HEK293 (cell line): ENCODE measurements around the gene OR7G3.

Source experiments
- CTCF ChIA-PET: fragments of 350-600 bp; formaldehyde crosslinking; extraction: SDS; loops from one replicate; lab custom pipeline; 2021; ENCODE audit warnings: antibody characterized with exemption; lab: Yijun Ruan, JAX
- POLR2A ChIA-PET: fragments of 300-600 bp; formaldehyde crosslinking; extraction: SDS; loops from one replicate; lab custom pipeline; 2020; ENCODE audit warnings: antibody characterized with exemption, inconsistent platforms; lab: Yijun Ruan, JAX
- H3K27ac ChIP-seq: fragments of 200-500 bp; sonication (Bioruptor generic); 2 replicates; pipeline ENCODE4 v1.5.1; 2014; ENCODE audit warnings: low read depth, low read length, control low read depth, inconsistent platforms; ENCODE audit errors: extremely low read depth
- H3K36me3 ChIP-seq, 2 experiments: fragments of 200-500 bp in 1 of 2; sonication (Bioruptor generic) in 1 of 2; 1 replicate in 1 of 2; 2 replicates in 1 of 2; pipeline ENCODE4 v1.5.1; 2014 to 2017; ENCODE audit warnings: inconsistent platforms in 2 of 2, low read length in 2 of 2; ENCODE audit not compliant: control insufficient read depth in 2 of 2, insufficient read depth in 1 of 2
- H3K4me1 ChIP-seq: fragments of 200-500 bp; sonication (Bioruptor generic); 2 replicates; pipeline ENCODE4 v1.5.1; 2014; ENCODE audit warnings: mild to moderate bottlenecking, low read length, inconsistent platforms; ENCODE audit not compliant: control insufficient read depth, insufficient read depth
- H3K4me3 ChIP-seq: 2 replicates; pipeline ENCODE4 v1.5.1; 2011; ENCODE audit warnings: low read depth, mild to moderate bottlenecking, control low read depth, low read length, moderate library complexity
- H3K9me3 ChIP-seq: fragments of 200-500 bp; sonication (Bioruptor generic); 2 replicates; pipeline ENCODE4 v1.5.1; 2014; ENCODE audit warnings: low read depth, low read length, inconsistent platforms; ENCODE audit not compliant: control insufficient read depth, insufficient read depth
- GLIS1 ChIP-seq: fragments of 450-650 bp; formaldehyde crosslinking; IDR thresholded peaks from 2 replicates; pipeline ENCODE4 v1.5.1; 2016; ENCODE audit warnings: missing biosample characterization, missing genetic modification characterization
- GLIS2 ChIP-seq: fragments of 450-650 bp; formaldehyde crosslinking; IDR thresholded peaks from 2 replicates; pipeline ENCODE4 v1.5.1; 2016; ENCODE audit warnings: missing biosample characterization, missing genetic modification characterization
- SETDB1 ChIP-seq: IDR thresholded peaks from one replicate; pipeline ENCODE4 v1.6.1; 2017; ENCODE audit warnings: mild to moderate bottlenecking, low read length, moderate library complexity, mixed read lengths; ENCODE audit not compliant: insufficient read length
- TCF7L2 ChIP-seq: IDR thresholded peaks from 2 replicates; pipeline ENCODE4 v1.6.1; 2011; ENCODE audit warnings: low read depth, mild to moderate bottlenecking, inconsistent platforms, low read length, moderate library complexity, borderline replicate concordance
- TRIM28 ChIP-seq: IDR thresholded peaks from 2 replicates; pipeline ENCODE4 v1.6.1; 2011; ENCODE audit warnings: low read length, control low read depth, borderline replicate concordance
- YY2 ChIP-seq: fragments of 450-650 bp; formaldehyde crosslinking; IDR thresholded peaks from 2 replicates; pipeline ENCODE4 v1.5.1; 2016; ENCODE audit warnings: missing biosample characterization, missing genetic modification characterization
- ZFP37 ChIP-seq: fragments of 450-650 bp; formaldehyde crosslinking; IDR thresholded peaks from 2 replicates; pipeline ENCODE4 v1.5.1; 2016; ENCODE audit warnings: missing biosample characterization, missing genetic modification characterization
- ZNF146 ChIP-seq: fragments of 450-650 bp; formaldehyde crosslinking; IDR thresholded peaks from 2 replicates; pipeline ENCODE4 v1.5.1; 2016; ENCODE audit warnings: missing biosample characterization, missing genetic modification characterization
- ZNF157 ChIP-seq: fragments of 450-650 bp; formaldehyde crosslinking; IDR thresholded peaks from 2 replicates; pipeline ENCODE4 v1.5.1; 2016; ENCODE audit warnings: missing biosample characterization, missing genetic modification characterization
- ZNF16 ChIP-seq: fragments of 450-650 bp; formaldehyde crosslinking; IDR thresholded peaks from 2 replicates; pipeline ENCODE4 v1.5.1; 2016; ENCODE audit warnings: low read depth, missing biosample characterization, missing genetic modification characterization
- ZNF529 ChIP-seq: fragments of 450-650 bp; formaldehyde crosslinking; IDR thresholded peaks from 2 replicates; pipeline ENCODE4 v1.5.1; 2017; ENCODE audit warnings: missing genetic modification characterization, missing biosample characterization; ENCODE audit not compliant: insufficient replicate concordance
- ZNF544 ChIP-seq: fragments of 450-650 bp; formaldehyde crosslinking; IDR thresholded peaks from 2 replicates; pipeline ENCODE4 v1.5.0; 2017; ENCODE audit warnings: missing biosample characterization, missing genetic modification characterization
- ZNF624 ChIP-seq: fragments of 450-650 bp; formaldehyde crosslinking; IDR thresholded peaks from 2 replicates; pipeline ENCODE4 v1.5.1; 2017; ENCODE audit warnings: missing biosample characterization, missing genetic modification characterization
- ZNF629 ChIP-seq: fragments of 450-650 bp; formaldehyde crosslinking; IDR thresholded peaks from 2 replicates; pipeline ENCODE4 v1.5.1; 2017; ENCODE audit warnings: missing biosample characterization, missing genetic modification characterization
- ZNF660 ChIP-seq: fragments of 450-650 bp; IDR thresholded peaks from 2 replicates; pipeline ENCODE4 v1.5.1; 2018; ENCODE audit warnings: missing biosample characterization, mild to moderate bottlenecking, missing genetic modification characterization
- ZNF830 ChIP-seq: fragments of 450-650 bp; IDR thresholded peaks from 2 replicates; pipeline ENCODE4 v1.5.0; 2018; ENCODE audit warnings: missing biosample characterization, missing genetic modification characterization, low read depth, mild to moderate bottlenecking, moderate library complexity
- TF ChIP-seq, protein P1 (sequence below): fragments of 450-650 bp; formaldehyde crosslinking; IDR thresholded peaks from 2 replicates; pipeline ENCODE4 v1.5.1; 2016; ENCODE audit warnings: missing biosample characterization, missing genetic modification characterization
- TF ChIP-seq, protein P2 (sequence below): fragments of 450-650 bp; formaldehyde crosslinking; IDR thresholded peaks from 2 replicates; pipeline ENCODE4 v1.5.0; 2017; ENCODE audit warnings: missing biosample characterization, missing genetic modification characterization, borderline replicate concordance
- TF ChIP-seq, protein P3 (sequence below): IDR thresholded peaks from 2 replicates; pipeline ENCODE4 v1.6.1; 2011; ENCODE audit warnings: mild to moderate bottlenecking, low read depth, low read length, borderline replicate concordance
- TF ChIP-seq, protein P4 (sequence below): fragments of 450-650 bp; formaldehyde crosslinking; IDR thresholded peaks from 2 replicates; pipeline ENCODE4 v1.5.1; 2016; ENCODE audit warnings: missing biosample characterization, missing genetic modification characterization, borderline replicate concordance
- TF ChIP-seq, protein P5 (sequence below): fragments of 450-650 bp; formaldehyde crosslinking; IDR thresholded peaks from 2 replicates; pipeline ENCODE4 v1.5.1; 2016; ENCODE audit warnings: missing biosample characterization, missing genetic modification characterization, low read depth

Gene OR7G3

DNA sequence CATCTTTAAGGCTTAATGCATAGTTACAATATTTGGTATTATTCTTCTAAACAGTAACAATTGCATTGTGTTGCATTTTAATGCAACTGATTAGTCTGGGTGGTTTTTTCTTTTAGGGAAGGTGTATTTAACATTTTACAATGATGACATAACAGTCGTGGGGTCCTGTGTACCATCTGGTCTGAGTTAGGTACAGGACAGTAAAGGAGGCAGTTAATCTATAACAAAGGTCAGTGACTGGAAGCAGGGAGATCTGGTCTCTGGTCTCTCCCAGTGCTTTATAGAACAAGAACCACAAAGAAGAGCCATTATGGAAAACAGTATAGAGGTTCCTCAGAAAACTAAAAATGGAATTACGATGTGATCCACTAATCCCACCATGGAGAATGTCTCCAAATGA, 16.8 kb downstream of the OR7G3 start:
- Histone ChIP-seq H3K36me3 (no peaks in the 10 kb centered on the region), H3K9me3 (no peaks in the 10 kb centered on the region)
- TF ChIP-seq ZNF157 (tag by site-specific recombination) (no peak), GLIS1 (tag by site-specific recombination) (no peak)
- TF ChIP-seq, protein P1, sequence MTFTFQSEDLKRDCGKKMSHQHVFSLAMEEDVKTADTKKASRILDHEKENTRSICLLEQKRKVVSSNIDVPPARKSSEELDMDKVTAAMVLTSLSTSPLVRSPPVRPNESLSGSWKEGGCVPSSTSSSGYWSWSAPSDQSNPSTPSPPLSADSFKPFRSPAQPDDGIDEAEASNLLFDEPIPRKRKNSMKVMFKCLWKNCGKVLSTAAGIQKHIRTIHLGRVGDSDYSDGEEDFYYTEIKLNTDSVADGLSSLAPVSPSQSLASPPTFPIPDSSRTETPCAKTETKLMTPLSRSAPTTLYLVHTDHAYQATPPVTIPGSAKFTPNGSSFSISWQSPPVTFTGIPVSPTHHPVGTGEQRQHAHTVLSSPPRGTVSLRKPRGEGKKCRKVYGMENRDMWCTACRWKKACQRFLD (tag by site-specific recombination) = no peak
- TF ChIP-seq, all 188 proteins: peak for 0
- H3K4me1 ChIP-seq = no peaks in the 10 kb centered on the region
- ChIA-PET CTCF (no interaction called here), POLR2A (no interaction called here)
- H3K27ac ChIP-seq = no peak overlapping the region
- no peak overlapping the region for H3K4me3 ChIP-seq

DNA sequence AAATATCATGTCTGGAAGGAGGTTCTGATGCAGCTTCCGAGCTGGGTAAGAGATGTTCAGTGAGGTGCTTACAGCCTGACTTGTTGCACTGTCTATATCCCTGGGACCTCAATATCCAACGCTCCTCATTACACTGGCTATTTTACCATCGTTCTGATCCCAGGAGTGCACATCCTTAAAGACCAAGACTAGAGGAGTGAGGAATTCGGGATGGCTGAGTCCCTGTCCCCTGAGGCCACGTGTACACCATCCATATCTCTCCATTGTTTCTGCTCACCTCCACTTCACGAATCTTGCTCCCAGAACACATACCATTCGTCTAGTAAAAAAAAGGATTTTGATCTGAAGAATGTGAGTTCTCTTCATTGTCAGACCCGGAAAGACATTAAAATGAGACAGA, 19.4 kb downstream of the OR7G3 start, which contains the start of gene OR7G2:
Gene OR7G2 (minus strand): TSS at position 101 of the 400 bp plus-strand sequence. CDS start 4,232 bp downstream, outside the sequence.
- no peaks in the 10 kb centered on the region for H3K36me3 ChIP-seq
- ChIA-PET CTCF (no interaction called here), POLR2A (no interaction called here)
- no peaks in the 10 kb centered on the region for H3K4me1 ChIP-seq
- no peaks in the 10 kb centered on the region for H3K9me3 ChIP-seq
- H3K27ac ChIP-seq = no peak within 1 kb of the TSS
- no peak within 1 kb of the TSS for H3K4me3 ChIP-seq
- TF ChIP-seq, protein P2, sequence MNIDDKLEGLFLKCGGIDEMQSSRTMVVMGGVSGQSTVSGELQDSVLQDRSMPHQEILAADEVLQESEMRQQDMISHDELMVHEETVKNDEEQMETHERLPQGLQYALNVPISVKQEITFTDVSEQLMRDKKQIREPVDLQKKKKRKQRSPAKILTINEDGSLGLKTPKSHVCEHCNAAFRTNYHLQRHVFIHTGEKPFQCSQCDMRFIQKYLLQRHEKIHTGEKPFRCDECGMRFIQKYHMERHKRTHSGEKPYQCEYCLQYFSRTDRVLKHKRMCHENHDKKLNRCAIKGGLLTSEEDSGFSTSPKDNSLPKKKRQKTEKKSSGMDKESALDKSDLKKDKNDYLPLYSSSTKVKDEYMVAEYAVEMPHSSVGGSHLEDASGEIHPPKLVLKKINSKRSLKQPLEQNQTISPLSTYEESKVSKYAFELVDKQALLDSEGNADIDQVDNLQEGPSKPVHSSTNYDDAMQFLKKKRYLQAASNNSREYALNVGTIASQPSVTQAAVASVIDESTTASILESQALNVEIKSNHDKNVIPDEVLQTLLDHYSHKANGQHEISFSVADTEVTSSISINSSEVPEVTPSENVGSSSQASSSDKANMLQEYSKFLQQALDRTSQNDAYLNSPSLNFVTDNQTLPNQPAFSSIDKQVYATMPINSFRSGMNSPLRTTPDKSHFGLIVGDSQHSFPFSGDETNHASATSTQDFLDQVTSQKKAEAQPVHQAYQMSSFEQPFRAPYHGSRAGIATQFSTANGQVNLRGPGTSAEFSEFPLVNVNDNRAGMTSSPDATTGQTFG (tag by site-specific recombination) = no peak
- TF ChIP-seq, protein P3, sequence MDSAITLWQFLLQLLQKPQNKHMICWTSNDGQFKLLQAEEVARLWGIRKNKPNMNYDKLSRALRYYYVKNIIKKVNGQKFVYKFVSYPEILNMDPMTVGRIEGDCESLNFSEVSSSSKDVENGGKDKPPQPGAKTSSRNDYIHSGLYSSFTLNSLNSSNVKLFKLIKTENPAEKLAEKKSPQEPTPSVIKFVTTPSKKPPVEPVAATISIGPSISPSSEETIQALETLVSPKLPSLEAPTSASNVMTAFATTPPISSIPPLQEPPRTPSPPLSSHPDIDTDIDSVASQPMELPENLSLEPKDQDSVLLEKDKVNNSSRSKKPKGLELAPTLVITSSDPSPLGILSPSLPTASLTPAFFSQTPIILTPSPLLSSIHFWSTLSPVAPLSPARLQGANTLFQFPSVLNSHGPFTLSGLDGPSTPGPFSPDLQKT = no peak
- no peak for TF ChIP-seq ZNF16
- TF ChIP-seq, protein P4, sequence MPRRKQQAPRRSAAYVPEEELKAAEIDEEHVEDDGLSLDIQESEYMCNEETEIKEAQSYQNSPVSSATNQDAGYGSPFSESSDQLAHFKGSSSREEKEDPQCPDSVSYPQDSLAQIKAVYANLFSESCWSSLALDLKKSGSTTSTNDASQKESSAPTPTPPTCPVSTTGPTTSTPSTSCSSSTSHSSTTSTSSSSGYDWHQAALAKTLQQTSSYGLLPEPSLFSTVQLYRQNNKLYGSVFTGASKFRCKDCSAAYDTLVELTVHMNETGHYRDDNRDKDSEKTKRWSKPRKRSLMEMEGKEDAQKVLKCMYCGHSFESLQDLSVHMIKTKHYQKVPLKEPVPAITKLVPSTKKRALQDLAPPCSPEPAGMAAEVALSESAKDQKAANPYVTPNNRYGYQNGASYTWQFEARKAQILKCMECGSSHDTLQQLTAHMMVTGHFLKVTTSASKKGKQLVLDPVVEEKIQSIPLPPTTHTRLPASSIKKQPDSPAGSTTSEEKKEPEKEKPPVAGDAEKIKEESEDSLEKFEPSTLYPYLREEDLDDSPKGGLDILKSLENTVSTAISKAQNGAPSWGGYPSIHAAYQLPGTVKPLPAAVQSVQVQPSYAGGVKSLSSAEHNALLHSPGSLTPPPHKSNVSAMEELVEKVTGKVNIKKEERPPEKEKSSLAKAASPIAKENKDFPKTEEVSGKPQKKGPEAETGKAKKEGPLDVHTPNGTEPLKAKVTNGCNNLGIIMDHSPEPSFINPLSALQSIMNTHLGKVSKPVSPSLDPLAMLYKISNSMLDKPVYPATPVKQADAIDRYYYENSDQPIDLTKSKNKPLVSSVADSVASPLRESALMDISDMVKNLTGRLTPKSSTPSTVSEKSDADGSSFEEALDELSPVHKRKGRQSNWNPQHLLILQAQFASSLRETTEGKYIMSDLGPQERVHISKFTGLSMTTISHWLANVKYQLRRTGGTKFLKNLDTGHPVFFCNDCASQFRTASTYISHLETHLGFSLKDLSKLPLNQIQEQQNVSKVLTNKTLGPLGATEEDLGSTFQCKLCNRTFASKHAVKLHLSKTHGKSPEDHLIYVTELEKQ (tag by site-specific recombination) = no peak
- no peak for TF ChIP-seq ZFP37

DNA sequence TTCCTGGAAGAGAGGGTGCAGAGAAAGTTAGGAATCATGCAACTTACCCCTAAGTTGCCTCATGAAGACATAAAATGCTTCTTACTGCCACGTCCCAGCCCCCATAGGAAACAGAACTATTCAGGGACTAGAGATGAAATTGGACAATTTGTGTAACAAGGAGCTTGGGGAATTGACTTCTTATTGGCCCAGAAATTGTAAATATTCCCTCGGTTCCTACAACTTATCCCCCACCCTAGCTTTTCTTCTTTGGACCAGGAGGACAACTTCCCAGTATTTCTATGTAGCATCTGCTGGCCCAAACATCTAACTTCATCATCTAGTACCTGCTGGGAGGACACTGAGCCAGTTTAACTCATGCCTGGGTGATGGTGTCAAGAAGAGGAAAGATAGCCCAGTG, 40.0 kb downstream of the OR7G3 start, which contains the start of gene OR1M1:
Gene OR1M1 (plus strand): TSS at position 301 of the 400 bp plus-strand sequence. CDS start 6,184 bp downstream, outside the sequence.
- Histone ChIP-seq H3K9me3 (no peaks in the 10 kb centered on the region), H3K27ac (no peak within 1 kb of the TSS), H3K4me3 (no peak within 1 kb of the TSS), H3K36me3 (no peaks in the 10 kb centered on the region), H3K4me1 (no peaks in the 10 kb centered on the region)
- CTCF ChIA-PET = interaction anchor here (0.6 to 1.2 kb wide), 3 partner anchors 22 to 506 kb away, joined by 3 to 4 read pairs (median 3); no protein-coding TSS in a partner anchor
- TF ChIP-seq YY2 (tag by site-specific recombination) (no peak), ZNF660 (tag by site-specific recombination) (no peak), ZNF629 (tag by site-specific recombination) (no peak), ZNF529 (tag by site-specific recombination) (no peak), ZFP37 (no peak), ZNF544 (tag by site-specific recombination) (no peak), SETDB1 (no peak), ZNF624 (tag by site-specific recombination) (no peak), GLIS2 (tag by site-specific recombination) (no peak), TCF7L2 (no peak), ZNF830 (tag by site-specific recombination) (no peak), TRIM28 (no peak), ZNF146 (tag by site-specific recombination) (no peak)
- TF ChIP-seq, protein P5, sequence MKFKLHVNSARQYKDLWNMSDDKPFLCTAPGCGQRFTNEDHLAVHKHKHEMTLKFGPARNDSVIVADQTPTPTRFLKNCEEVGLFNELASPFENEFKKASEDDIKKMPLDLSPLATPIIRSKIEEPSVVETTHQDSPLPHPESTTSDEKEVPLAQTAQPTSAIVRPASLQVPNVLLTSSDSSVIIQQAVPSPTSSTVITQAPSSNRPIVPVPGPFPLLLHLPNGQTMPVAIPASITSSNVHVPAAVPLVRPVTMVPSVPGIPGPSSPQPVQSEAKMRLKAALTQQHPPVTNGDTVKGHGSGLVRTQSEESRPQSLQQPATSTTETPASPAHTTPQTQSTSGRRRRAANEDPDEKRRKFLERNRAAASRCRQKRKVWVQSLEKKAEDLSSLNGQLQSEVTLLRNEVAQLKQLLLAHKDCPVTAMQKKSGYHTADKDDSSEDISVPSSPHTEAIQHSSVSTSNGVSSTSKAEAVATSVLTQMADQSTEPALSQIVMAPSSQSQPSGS (tag by site-specific recombination) = no peak
- POLR2A ChIA-PET = no interaction called here
